ENCODE results near the gene ARVCF. TPM values are rescaled to one million over a fixed set of nuclear protein-coding genes. Genes with fewer than 3 reads are reported as not detected.

Gene ARVCF
- total RNA-seq, 1 experiment from 2014 or later: 4.3 TPM

GRCh38 chr22:19969141-19969928 is 47.3 kb downstream of the ARVCF start:
- Histone ChIP-seq H2AFZ (ENCODE audit: low read length) (no peak overlapping the region), H3K4me1 (ENCODE audit: low read length) (peaks cover 5% of the 10 kb centered on the region), H3K27me3 (ENCODE audit: low read length) (no peaks in the 10 kb centered on the region), H3K79me2 (ENCODE audit: low read length) (no peaks in the 10 kb centered on the region), H4K20me1 (ENCODE audit: insufficient read depth, low read depth, low read length) (0 out of 2 replicates have a peak, but pooled peaks cover 3% of the 10 kb centered on the region), H3K4me3 (ENCODE audit: low read length) (no peak overlapping the region), H3K9me3 (ENCODE audit: low read length) (no peaks in the 10 kb centered on the region), H3K36me3 (ENCODE audit: insufficient read depth, low read length) (no peaks in the 10 kb centered on the region; the same call in 1 of the 2 replicates), H3K4me2 (ENCODE audit: low read depth, low read length, poor library complexity, severe bottlenecking) (no peak overlapping the region), H3K27ac (ENCODE audit: low read length) (no peak overlapping the region), H3K9ac (ENCODE audit: low read length) (no peak overlapping the region), H3K9me2 (replicated peaks; ENCODE audit: insufficient read depth, low read length) (no peaks in the 10 kb centered on the region)
- no peak for DNase-seq

- H3K4me2 ChIP-seq (ENCODE audit: low read depth, low read length, poor library complexity, severe bottlenecking): no peak overlapping the region
- no peak overlapping the region for H3K9ac ChIP-seq (ENCODE audit: low read length)
- 0 out of 2 replicates have a peak, but pooled peaks cover 3% of the 10 kb centered on the region for H4K20me1 ChIP-seq (ENCODE audit: insufficient read depth, low read depth, low read length)
- H3K36me3 ChIP-seq (ENCODE audit: insufficient read depth, low read length): peaks cover 1% of the 10 kb centered on the region
- H3K79me2 ChIP-seq (ENCODE audit: low read length): no peaks in the 10 kb centered on the region
- no peak overlapping the region for H3K27ac ChIP-seq (ENCODE audit: low read length)
- no peaks in the 10 kb centered on the region for H3K4me1 ChIP-seq (ENCODE audit: low read length)
- DNase-seq: no peak
- no peaks in the 10 kb centered on the region for H3K27me3 ChIP-seq (ENCODE audit: low read length)
- H2AFZ ChIP-seq (ENCODE audit: low read length): no peak overlapping the region
- no peaks in the 10 kb centered on the region for H3K9me2 ChIP-seq (replicated peaks; ENCODE audit: insufficient read depth, low read length)
- no peaks in the 10 kb centered on the region for H3K9me3 ChIP-seq (ENCODE audit: low read length)
- no peak overlapping the region for H3K4me3 ChIP-seq (ENCODE audit: low read length)
These were observed 48.2 kb downstream of the ARVCF start for GRCh38 chr22:19968450-19968891.

- no peaks in the 10 kb centered on the region for H3K4me1 ChIP-seq (ENCODE audit: low read length)
- no peak overlapping the region for H3K9ac ChIP-seq (ENCODE audit: low read length)
- H3K79me2 ChIP-seq (ENCODE audit: low read length): no peaks in the 10 kb centered on the region
- H3K4me2 ChIP-seq (ENCODE audit: low read depth, low read length, poor library complexity, severe bottlenecking): no peak overlapping the region
- H4K20me1 ChIP-seq (ENCODE audit: insufficient read depth, low read depth, low read length): peaks cover 5% of the 10 kb centered on the region; the same call in 1 of the 2 replicates
- H3K9me3 ChIP-seq (ENCODE audit: low read length): no peaks in the 10 kb centered on the region
- H3K36me3 ChIP-seq (ENCODE audit: insufficient read depth, low read length): peaks cover 5% of the 10 kb centered on the region
- H3K27me3 ChIP-seq (ENCODE audit: low read length): no peaks in the 10 kb centered on the region
- H2AFZ ChIP-seq (ENCODE audit: low read length): no peak overlapping the region
- no peak overlapping the region for H3K27ac ChIP-seq (ENCODE audit: low read length)
- H3K9me2 ChIP-seq (replicated peaks; ENCODE audit: insufficient read depth, low read length): no peaks in the 10 kb centered on the region
- H3K4me3 ChIP-seq (ENCODE audit: low read length): no peak overlapping the region
- DNase-seq: no peak
These were observed 48.7 kb downstream of the ARVCF start for GRCh38 chr22:19967850-19968449.

GRCh38 chr22:19966908-19967750 is 49.5 kb downstream of the ARVCF start:
- Histone ChIP-seq H4K20me1 (ENCODE audit: insufficient read depth, low read depth, low read length) (peaks cover 10% of the 10 kb centered on the region; the same call in 1 of the 2 replicates), H2AFZ (ENCODE audit: low read length) (no peak overlapping the region), H3K9me3 (ENCODE audit: low read length) (no peaks in the 10 kb centered on the region), H3K9me2 (replicated peaks; ENCODE audit: insufficient read depth, low read length) (no peaks in the 10 kb centered on the region), H3K27me3 (ENCODE audit: low read length) (no peaks in the 10 kb centered on the region), H3K4me2 (ENCODE audit: low read depth, low read length, poor library complexity, severe bottlenecking) (no peak overlapping the region), H3K36me3 (ENCODE audit: insufficient read depth, low read length) (peaks cover 10% of the 10 kb centered on the region), H3K9ac (ENCODE audit: low read length) (no peak overlapping the region), H3K4me3 (ENCODE audit: low read length) (no peak overlapping the region), H3K27ac (ENCODE audit: low read length) (no peak overlapping the region), H3K4me1 (ENCODE audit: low read length) (peaks cover 3% of the 10 kb centered on the region), H3K79me2 (ENCODE audit: low read length) (no peaks in the 10 kb centered on the region)
- no peak for DNase-seq

GRCh38 chr22:19965771-19966709 is 50.6 kb downstream of the ARVCF start:
- no peak overlapping the region for H3K27ac ChIP-seq (ENCODE audit: low read length)
- no peaks in the 10 kb centered on the region for H3K27me3 ChIP-seq (ENCODE audit: low read length)
- DNase-seq: no peak
- no peak overlapping the region for H3K4me2 ChIP-seq (ENCODE audit: low read depth, low read length, poor library complexity, severe bottlenecking)
- H3K79me2 ChIP-seq (ENCODE audit: low read length): no peaks in the 10 kb centered on the region
- peaks cover 10% of the 10 kb centered on the region; the same call in 1 of the 2 replicates for H4K20me1 ChIP-seq (ENCODE audit: insufficient read depth, low read depth, low read length)
- H3K9ac ChIP-seq (ENCODE audit: low read length): no peak overlapping the region
- peaks cover 10% of the 10 kb centered on the region for H3K36me3 ChIP-seq (ENCODE audit: insufficient read depth, low read length)
- peaks cover 8% of the 10 kb centered on the region for H3K4me1 ChIP-seq (ENCODE audit: low read length)
- H3K9me3 ChIP-seq (ENCODE audit: low read length): no peaks in the 10 kb centered on the region
- no peaks in the 10 kb centered on the region for H3K9me2 ChIP-seq (replicated peaks; ENCODE audit: insufficient read depth, low read length)
- no peak overlapping the region for H2AFZ ChIP-seq (ENCODE audit: low read length)
- no peak overlapping the region for H3K4me3 ChIP-seq (ENCODE audit: low read length)

- H3K79me2 ChIP-seq (ENCODE audit: low read length): no peaks in the 10 kb centered on the region
- no peak overlapping the region for H2AFZ ChIP-seq (ENCODE audit: low read length)
- peaks cover 8% of the 10 kb centered on the region for H3K4me1 ChIP-seq (ENCODE audit: low read length)
- no peak overlapping the region for H3K9ac ChIP-seq (ENCODE audit: low read length)
- no peaks in the 10 kb centered on the region for H3K9me2 ChIP-seq (replicated peaks; ENCODE audit: insufficient read depth, low read length)
- H3K9me3 ChIP-seq (ENCODE audit: low read length): no peaks in the 10 kb centered on the region
- DNase-seq: no peak
- no peak overlapping the region for H3K4me3 ChIP-seq (ENCODE audit: low read length)
- H3K27ac ChIP-seq (ENCODE audit: low read length): no peak overlapping the region
- H3K36me3 ChIP-seq (ENCODE audit: insufficient read depth, low read length): peaks cover 10% of the 10 kb centered on the region
- H3K27me3 ChIP-seq (ENCODE audit: low read length): no peaks in the 10 kb centered on the region
- peaks cover 10% of the 10 kb centered on the region; the same call in 1 of the 2 replicates for H4K20me1 ChIP-seq (ENCODE audit: insufficient read depth, low read depth, low read length)
- no peak overlapping the region for H3K4me2 ChIP-seq (ENCODE audit: low read depth, low read length, poor library complexity, severe bottlenecking)
These were observed 51.8 kb downstream of the ARVCF start for GRCh38 chr22:19964701-19965386.
